HG02943 (cell line): ENCODE data around the gene PSAP.
A peak's percentile ranks its signal among the peaks of the same experiment; 100 is the strongest.

Experiments
- ATAC-seq: cut with Tn5 transposase; IDR thresholded peaks from one replicate; pipeline ENCODE4 v1.9.1; 2021; ENCODE audit warnings: mild to moderate bottlenecking, low read depth, moderate library complexity; ENCODE audit not compliant: unreplicated experiment

The PSAP gene

GRCh38 chr10:71812016-71812912 is 38.8 kb downstream of the PSAP start:
- no peak for ATAC-seq

DNA sequence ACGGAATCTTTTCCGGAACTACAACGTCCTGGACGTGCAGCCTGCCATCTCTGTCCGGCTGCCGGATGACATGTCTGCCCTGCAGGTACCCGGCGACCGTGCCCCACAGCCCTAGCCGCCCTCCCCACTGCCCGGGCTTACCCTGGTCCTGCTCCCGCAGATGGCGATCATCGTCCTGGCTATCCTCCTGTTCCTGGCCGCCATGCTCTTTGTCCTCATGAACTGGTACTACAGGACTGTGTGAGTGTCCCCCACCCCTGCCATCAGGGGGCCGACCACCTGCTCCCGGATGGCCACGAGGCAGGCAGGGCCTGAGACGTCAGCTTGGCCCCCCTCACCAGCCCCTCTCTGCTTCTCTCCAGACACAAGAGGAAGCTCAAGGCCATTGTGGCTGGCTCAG is 39.7 kb downstream of the PSAP start:
- no peak for ATAC-seq

GRCh38 chr10:71810048-71810750 is 40.9 kb downstream of the PSAP start:
- no peak for ATAC-seq

- ATAC-seq: no peak
Observed at GRCh38 chr10:71809628-71810027, 41.4 kb downstream of the PSAP start.

GRCh38 chr10:71807557-71808510 is 43.2 kb downstream of the PSAP start:
- ATAC-seq: no peak

DNA sequence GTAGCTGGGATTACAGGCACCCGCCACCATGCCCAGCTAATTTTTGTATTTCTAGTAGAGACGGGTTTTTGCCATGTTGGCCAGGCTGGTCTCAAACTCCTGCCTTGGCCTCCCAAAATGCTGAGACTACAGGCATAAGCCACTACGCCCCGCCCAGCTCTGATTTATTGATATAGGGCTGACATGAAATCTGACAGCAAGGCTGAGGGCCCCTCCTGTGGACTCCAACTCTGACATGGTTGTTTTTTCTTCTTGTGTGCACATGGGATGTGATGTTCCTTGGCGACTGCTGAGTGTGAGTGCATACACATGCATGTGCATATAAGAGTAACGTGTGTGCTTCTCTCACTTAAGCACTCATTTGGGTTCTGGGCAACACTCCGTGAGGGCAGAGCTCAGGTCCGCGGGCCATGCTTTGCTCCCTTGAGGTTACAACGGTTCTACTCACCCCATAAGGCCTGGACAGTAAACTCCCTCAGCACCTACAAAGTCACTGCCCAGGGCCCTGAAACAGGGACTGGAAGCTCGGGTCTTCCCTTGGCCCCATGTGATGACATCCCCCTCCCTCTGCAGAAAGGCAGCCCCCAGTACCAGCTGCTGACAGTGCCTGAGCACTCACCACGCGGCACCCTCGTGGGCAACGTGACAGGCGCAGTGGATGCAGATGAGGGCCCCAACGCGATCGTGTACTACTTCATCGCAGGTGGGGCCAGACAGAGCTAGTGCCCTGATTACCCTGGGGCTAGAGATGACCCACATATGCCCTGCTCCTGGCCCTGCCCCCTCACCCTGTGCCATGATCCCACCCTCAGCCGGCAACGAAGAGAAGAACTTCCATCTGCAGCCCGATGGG is 44.1 kb downstream of the PSAP start:
- no peak for ATAC-seq

- no peak for ATAC-seq
Observed at GRCh38 chr10:71805776-71806703, 45.0 kb downstream of the PSAP start.

- no peak for ATAC-seq
Observed at GRCh38 chr10:71804077-71804476, 47.0 kb downstream of the PSAP start.

DNA sequence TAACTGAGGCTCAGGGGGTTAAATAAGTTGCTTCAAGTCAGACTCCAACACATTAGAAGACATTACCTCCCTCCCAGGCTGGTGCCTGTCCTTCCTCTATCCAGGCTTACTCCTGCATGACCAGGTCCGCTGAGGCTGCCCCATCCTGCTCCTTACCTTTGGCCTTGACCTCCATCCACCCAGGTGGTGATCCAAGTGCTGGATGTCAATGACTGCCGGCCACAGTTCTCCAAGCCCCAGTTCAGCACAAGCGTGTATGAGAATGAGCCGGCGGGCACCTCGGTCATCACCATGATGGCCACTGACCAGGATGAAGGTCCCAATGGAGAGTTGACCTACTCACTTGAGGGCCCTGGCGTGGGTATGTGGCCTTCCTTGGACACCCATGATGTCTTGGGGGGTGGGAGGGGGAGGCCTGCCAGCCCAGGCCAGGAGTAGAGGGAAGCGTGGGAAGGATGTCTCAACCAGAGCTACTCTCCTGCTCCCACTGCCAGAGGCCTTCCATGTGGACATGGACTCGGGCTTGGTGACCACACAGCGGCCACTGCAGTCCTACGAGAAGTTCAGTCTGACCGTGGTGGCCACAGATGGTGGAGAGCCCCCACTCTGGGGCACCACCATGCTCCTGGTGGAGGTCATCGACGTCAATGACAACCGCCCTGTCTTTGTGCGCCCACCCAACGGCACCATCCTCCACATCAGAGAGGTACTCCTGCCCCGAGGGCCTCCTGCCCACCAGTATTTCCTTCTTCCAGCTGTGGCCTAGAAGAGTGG is 48.1 kb downstream of the PSAP start:
- ATAC-seq: no peak

DNA sequence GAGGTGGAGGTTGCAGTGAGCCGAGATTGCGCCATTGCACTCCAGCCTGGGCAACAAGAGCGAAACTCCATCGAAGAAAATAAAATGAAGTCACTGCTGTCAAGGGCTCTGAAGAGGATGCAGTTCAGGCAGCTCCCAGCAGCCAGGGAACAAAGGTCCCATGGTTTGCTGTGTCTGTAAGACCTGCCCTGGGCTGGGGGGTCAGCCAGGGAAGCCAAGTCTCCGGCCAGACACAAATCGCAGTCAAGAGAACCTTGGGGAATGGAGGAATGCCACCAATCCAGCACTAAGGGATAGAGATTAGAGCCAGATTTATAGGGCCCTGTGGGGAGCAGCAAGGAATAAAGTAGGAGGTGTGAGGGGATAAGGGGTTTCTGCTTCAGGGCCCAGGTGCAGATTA is 48.8 kb downstream of the PSAP start:
- no peak for ATAC-seq

- peak; percentile 66 for ATAC-seq
Observed at GRCh38 chr10:71801361-71801760, 49.7 kb downstream of the PSAP start.

- ATAC-seq: no peak
Observed at GRCh38 chr10:71799608-71800453, 51.2 kb downstream of the PSAP start.

- ATAC-seq: no peak
Observed at GRCh38 chr10:71799112-71799511, 51.9 kb downstream of the PSAP start.

DNA sequence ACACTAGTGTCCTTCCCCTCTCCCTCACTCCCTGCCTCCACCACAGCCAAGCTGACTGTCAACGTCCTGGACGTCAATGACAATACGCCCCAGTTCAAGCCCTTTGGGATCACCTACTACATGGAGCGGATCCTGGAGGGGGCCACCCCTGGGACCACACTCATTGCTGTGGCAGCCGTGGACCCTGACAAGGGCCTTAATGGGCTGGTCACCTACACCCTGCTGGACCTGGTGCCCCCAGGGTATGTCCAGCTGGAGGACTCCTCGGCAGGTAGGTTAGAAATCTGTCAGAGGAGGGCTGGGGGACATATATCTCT is 52.8 kb downstream of the PSAP start:
- ATAC-seq: no peak

DNA sequence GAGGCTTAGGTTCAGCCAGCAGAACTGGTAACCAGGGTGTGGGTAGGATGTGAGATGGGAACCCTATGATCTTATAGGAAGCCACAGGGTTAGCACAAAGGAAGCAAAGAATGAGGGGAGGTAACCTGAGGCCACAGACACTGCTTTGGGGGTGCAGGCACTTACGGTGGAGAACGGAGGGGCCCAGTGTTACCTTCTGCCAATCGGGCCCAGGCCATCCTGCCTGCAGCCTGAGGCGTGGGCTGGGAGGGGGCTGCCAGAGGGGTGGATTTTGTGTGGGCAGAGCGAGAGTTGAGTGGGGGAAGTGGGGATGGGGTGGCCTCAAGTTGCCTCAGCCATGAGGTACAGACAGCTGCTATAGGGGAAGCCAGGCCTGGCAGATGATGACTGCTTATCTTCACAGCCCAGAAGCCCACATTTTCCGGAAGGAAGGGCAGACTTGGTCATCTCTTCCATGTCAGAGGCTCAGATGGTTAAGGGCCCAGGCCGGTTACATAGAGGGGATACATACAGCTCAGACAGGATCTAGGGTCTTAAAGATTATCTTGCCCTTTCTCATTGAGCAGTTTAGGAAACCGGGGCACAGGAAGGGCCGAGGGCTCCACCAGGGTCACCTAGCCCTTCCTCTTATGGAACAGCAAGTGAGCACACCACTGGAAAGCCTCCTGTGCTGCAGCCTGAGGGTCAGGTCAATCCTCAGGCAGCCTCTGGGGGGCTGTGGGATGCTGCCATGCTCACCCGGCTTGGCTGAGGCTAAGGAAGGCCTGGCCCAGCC is 53.3 kb downstream of the PSAP start:
- ATAC-seq: no peak

- ATAC-seq: no peak
Observed at GRCh38 chr10:71796749-71797405, 54.2 kb downstream of the PSAP start.
